ENCODE results near the gene NAT14.

DNA sequence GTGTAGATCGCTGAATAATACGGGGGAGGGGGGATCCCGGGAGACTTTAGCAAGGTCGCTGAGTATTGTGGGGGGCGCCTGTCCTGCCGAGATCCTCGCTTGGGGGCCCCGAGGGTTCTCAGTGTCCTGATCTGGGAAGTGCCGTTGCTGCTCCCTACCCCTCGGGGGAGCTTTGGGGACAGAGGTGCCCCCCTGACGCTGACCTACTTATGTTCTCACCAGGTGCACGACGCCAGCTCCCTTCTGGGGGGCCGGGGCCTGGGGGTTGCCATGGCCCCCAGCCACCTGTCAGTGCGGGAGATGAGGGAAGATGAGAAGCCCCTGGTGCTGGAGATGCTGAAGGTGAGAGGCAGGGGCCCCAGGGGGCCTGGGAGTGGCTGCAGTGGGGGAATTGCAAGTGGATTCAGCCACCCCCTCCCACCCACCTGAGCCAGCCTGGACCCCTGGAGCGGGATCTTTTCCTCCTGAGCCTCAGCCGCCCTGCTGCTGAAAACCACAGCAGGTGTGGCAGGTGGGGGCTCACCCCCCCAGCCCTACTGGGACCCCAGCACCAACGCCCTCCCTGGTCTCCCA is 537 bp downstream of the NAT14 start:
- TF ChIP-seq, protein P1, sequence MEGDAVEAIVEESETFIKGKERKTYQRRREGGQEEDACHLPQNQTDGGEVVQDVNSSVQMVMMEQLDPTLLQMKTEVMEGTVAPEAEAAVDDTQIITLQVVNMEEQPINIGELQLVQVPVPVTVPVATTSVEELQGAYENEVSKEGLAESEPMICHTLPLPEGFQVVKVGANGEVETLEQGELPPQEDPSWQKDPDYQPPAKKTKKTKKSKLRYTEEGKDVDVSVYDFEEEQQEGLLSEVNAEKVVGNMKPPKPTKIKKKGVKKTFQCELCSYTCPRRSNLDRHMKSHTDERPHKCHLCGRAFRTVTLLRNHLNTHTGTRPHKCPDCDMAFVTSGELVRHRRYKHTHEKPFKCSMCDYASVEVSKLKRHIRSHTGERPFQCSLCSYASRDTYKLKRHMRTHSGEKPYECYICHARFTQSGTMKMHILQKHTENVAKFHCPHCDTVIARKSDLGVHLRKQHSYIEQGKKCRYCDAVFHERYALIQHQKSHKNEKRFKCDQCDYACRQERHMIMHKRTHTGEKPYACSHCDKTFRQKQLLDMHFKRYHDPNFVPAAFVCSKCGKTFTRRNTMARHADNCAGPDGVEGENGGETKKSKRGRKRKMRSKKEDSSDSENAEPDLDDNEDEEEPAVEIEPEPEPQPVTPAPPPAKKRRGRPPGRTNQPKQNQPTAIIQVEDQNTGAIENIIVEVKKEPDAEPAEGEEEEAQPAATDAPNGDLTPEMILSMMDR (conservative IDR thresholded peaks at IDR 0.05), result no peak
- TF ChIP-seq ZFX (IDR thresholded peaks at IDR 0.05), result no peak
